Superior temporal gyrus (tissue), 1 donor: ENCODE data around the gene POLDIP2.
"Not testable (repeated sequence)": the region's sequence is repeated elsewhere in the genome, so short reads cannot be mapped to it uniquely, and the experiment has no call there.

Source experiments
- DNase-seq: peaks from one replicate; pipeline ENCODE4 v3.0.0-alpha.2; 2016; ENCODE audit errors: extremely low spot score

POLDIP2 gene

GRCh38 chr17:28365487-28365886 lies 8.2 kb upstream of the POLDIP2 start:
- no peak for DNase-seq

GRCh38 chr17:28364665-28365363 lies 7.5 kb upstream of the POLDIP2 start, which contains the start of gene SEBOX:
TSS of gene SEBOX (minus strand) at chr17:28365199. CDS start at chr17:28365151, 48 bp downstream.
- DNase-seq: no peak

- no peak for DNase-seq
Measured at GRCh38 chr17:28363776-28364650, 6.7 kb upstream of the POLDIP2 start.

GRCh38 chr17:28363186-28363585 lies 5.9 kb upstream of the POLDIP2 start:
- no peak for DNase-seq

GRCh38 chr17:28357901-28358197 lies 522 bp upstream of the POLDIP2 start:
- DNase-seq: no peak

- no peak for DNase-seq
Measured at GRCh38 chr17:28350271-28350670, 7.1 kb downstream of the POLDIP2 start.

- no peak for DNase-seq
Measured at GRCh38 chr17:28348979-28349378, 8.3 kb downstream of the POLDIP2 start.

GRCh38 chr17:28347261-28347891 lies 10.0 kb downstream of the POLDIP2 start:
- DNase-seq: no peak

- DNase-seq: no peak
Measured at GRCh38 chr17:28346746-28347246, 10.5 kb downstream of the POLDIP2 start.

GRCh38 chr17:28346199-28346580 lies 11.1 kb downstream of the POLDIP2 start:
- no peak for DNase-seq

- no peak for DNase-seq
Measured at GRCh38 chr17:28345419-28346198, 11.7 kb downstream of the POLDIP2 start.

GRCh38 chr17:28344435-28344901 lies 12.9 kb downstream of the POLDIP2 start:
- DNase-seq: no peak

GRCh38 chr17:28344011-28344410 lies 13.3 kb downstream of the POLDIP2 start:
- DNase-seq: no peak

- DNase-seq: no peak
Measured at GRCh38 chr17:28343491-28343932, 13.8 kb downstream of the POLDIP2 start.

- no peak for DNase-seq
Measured at GRCh38 chr17:28342313-28342712, 15.0 kb downstream of the POLDIP2 start.

- DNase-seq: no peak
Measured at GRCh38 chr17:28341516-28341915, 15.8 kb downstream of the POLDIP2 start.

- DNase-seq: no peak
Measured at GRCh38 chr17:28340374-28340773, 17.0 kb downstream of the POLDIP2 start.

GRCh38 chr17:28339431-28339830 lies 17.9 kb downstream of the POLDIP2 start:
- no peak for DNase-seq

GRCh38 chr17:28338769-28339212 lies 18.5 kb downstream of the POLDIP2 start:
- not testable (repeated sequence) for DNase-seq

- DNase-seq: peak; percentile 43
Measured at GRCh38 chr17:28338056-28338768, 19.1 kb downstream of the POLDIP2 start.
